ENCODE results near the gene LSAMP.

GRCh38 chr3:116038968-116039650, 406.2 kb downstream of the LSAMP start:
- TF ChIP-seq EP300 (IDR thresholded peaks at IDR 0.05) (no peak), POLR2AphosphoS5 (IDR thresholded peaks at IDR 0.05) (no peak), CTCF (IDR thresholded peaks at IDR 0.05) (no peak)

Data from sigmoid colon (tissue), 4 donors.